Posterior vena cava (tissue), 2 donors: ENCODE measurements around the gene ZNF138. TPM values are rescaled to one million over a fixed set of nuclear protein-coding genes. Genes with fewer than 3 reads are reported as not detected.

Source experiments
- DNase-seq: peaks from one replicate; pipeline ENCODE4 v3.0.0-alpha.2; 2020; ENCODE audit warnings: low spot score
- intact Hi-C, 2 donors: fragments of 100-400 bp; cut with DNase I; formaldehyde crosslinking; loops; one replicate each; pipeline versions ENCODE4 v1.14.1 to v1.14.2; 2022 to 2023
- total RNA-seq, 2 donors: library from RNA; stranded (reverse); fragmentation: NEBNext Ultra II Directional; extraction: Animal tissue kit (Norgen Biotek cat#: 25700); gene quantifications; one replicate each; pipeline ENCODE4 v1.2.1, GENCODE V29; 2021
- donor health status: DM: yes; HTN: yes; CAD: no.
- donor health status: DM: yes; HTN: yes; CAD: no.

The ZNF138 gene
- total RNA-seq, 2 donors from 2014 or later, result 6.9 to 7.0 TPM

- intact Hi-C loops, result no loop called here
- peak; percentile 57 for DNase-seq
These were observed 78.9 kb downstream of the ZNF138 start for GRCh38 chr7:64873155-64873500.

- intact Hi-C loops, result no loop called here
- peak; percentile 64 for DNase-seq
These were observed 79.3 kb downstream of the ZNF138 start for GRCh38 chr7:64873517-64873916.

- peak; percentile 44 for DNase-seq
- intact Hi-C loops, result no loop called here
These were observed 79.9 kb downstream of the ZNF138 start for GRCh38 chr7:64874114-64874513.

- intact Hi-C loops, result no loop called here
- no peak for DNase-seq
These were observed 80.5 kb downstream of the ZNF138 start for GRCh38 chr7:64874562-64875250.

- intact Hi-C loops, result no loop called here
- no peak for DNase-seq
These were observed 81.0 kb downstream of the ZNF138 start for GRCh38 chr7:64875258-64875657.

- peak; percentile 64 for DNase-seq
- intact Hi-C loops, result no loop called here
These were observed 81.6 kb downstream of the ZNF138 start for GRCh38 chr7:64875658-64876406.

GRCh38 chr7:64876792-64877713 lies 82.8 kb downstream of the ZNF138 start:
- peak; percentile 87 for DNase-seq
- intact Hi-C loops, result no loop called here

- DNase-seq, result peak; percentile 65
- intact Hi-C loops, result no loop called here
These were observed 83.7 kb downstream of the ZNF138 start for GRCh38 chr7:64877714-64878610.

- intact Hi-C loops, result no loop called here
- DNase-seq, result peak; percentile 18
These were observed 84.5 kb downstream of the ZNF138 start for GRCh38 chr7:64878684-64879083.

GRCh38 chr7:64879086-64879730 lies 85.0 kb downstream of the ZNF138 start:
- intact Hi-C loops, result no loop called here
- DNase-seq, result no peak

GRCh38 chr7:64879800-64880199 lies 85.6 kb downstream of the ZNF138 start:
- intact Hi-C loops, result no loop called here
- DNase-seq, result peak; percentile 42

GRCh38 chr7:64880322-64881297 lies 86.4 kb downstream of the ZNF138 start:
- DNase-seq, result peak; percentile 74
- intact Hi-C loops, result no loop called here

GRCh38 chr7:64881461-64882287 lies 87.4 kb downstream of the ZNF138 start:
- intact Hi-C loops, result no loop called here
- peak; percentile 75 for DNase-seq

- peak; percentile 93 for DNase-seq
- intact Hi-C loops, result no loop called here
These were observed 88.3 kb downstream of the ZNF138 start for GRCh38 chr7:64882341-64883112.
